Measurements from ENCODE around the gene KDM2B.

Gene KDM2B

GRCh38 chr12:121525411-121525810, 55.4 kb downstream of the KDM2B start:
- DNase-seq: no peak

GRCh38 chr12:121524196-121524916, 56.5 kb downstream of the KDM2B start:
- DNase-seq: peak; percentile 65

- no peak for DNase-seq
These were observed 57.1 kb downstream of the KDM2B start for GRCh38 chr12:121523741-121524140.

DNA sequence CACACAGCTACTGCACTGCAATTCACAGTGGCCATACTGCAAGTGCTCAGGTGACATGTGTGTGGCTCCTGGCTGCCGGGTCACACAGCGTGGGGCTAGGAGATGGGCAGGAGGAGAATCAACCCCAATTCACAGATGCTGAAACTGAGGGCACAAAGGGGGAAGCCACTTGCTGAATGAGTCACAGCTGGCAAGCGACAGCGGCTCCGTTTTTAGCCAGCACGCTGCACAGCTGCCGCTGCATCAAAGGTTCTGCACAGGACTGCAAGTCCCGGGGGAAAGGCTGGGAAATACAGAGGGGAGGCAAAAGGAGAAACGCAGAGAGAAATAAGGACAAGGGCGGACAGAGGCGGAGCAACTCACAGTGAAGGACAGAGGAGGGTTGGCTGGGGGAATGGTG, 57.9 kb downstream of the KDM2B start:
- DNase-seq: peak; percentile 65

- DNase-seq: no peak
These were observed 60.2 kb downstream of the KDM2B start for GRCh38 chr12:121520586-121521086.

- no peak for DNase-seq
These were observed 60.7 kb downstream of the KDM2B start for GRCh38 chr12:121520119-121520518.

DNA sequence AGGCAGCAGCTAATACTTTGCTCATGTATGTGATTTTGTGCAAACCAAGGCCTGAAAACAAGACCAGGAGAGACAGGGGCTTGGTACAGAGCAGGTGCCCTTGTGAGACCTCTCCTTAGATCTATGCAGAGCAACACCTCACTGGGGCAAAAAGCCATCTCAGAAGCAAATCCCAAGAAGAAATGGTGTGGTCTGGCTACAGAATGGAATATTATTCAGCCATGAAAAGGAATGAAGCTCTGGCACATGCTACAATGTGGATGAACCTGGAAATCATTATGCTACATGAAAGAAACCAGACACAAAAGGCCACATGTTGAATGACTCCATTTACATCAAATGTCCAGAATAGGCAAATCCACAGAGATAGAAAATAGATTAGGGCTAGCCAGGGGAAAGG, 61.6 kb downstream of the KDM2B start:
- DNase-seq: no peak

DNA sequence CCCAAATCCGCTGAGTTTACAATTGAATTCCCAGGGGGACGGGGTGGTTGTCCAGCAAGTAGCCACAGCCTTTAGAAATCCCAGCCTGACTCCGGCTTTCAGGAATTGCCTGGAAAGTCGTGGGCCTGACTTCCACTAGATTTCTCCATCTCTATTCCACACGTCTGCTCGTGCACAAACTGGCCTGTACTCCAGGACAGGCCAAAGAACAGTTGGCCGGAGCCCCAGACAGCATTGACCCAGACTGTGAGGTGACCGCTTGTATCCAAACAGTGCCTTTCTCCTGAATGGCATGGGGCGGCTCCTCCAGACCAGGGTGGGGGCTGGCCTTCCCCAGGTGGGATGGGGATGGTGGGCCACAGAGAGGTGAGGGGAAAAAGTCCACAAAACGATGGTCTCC, 62.2 kb downstream of the KDM2B start:
- DNase-seq: no peak

- DNase-seq: no peak
These were observed 64.3 kb downstream of the KDM2B start for GRCh38 chr12:121516437-121517011.

- no peak for DNase-seq
These were observed 65.2 kb downstream of the KDM2B start for GRCh38 chr12:121515615-121516014.

- no peak for DNase-seq
These were observed 66.6 kb downstream of the KDM2B start for GRCh38 chr12:121514184-121514742.

GRCh38 chr12:121513464-121514183, 67.2 kb downstream of the KDM2B start:
- no peak for DNase-seq

DNA sequence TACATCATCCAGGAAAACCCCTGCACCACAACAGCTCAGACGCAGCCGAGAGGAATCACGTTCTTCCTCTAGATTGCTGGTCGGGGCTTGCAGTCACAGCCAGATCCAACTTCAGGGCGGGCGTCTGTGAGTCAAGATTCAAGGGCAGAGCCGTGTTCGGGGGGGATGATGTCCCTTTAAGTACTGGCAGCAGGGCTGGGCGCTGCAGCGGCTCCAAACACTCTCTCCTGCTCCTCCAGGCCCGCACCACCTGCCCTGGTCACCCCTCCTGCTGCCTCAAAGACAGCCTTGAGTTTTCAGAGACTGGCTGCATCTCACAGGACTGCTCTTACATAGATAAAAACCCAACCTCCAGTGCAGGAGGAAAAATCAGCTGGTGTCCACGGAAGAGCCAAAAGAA, 68.3 kb downstream of the KDM2B start:
- DNase-seq: no peak

DNA sequence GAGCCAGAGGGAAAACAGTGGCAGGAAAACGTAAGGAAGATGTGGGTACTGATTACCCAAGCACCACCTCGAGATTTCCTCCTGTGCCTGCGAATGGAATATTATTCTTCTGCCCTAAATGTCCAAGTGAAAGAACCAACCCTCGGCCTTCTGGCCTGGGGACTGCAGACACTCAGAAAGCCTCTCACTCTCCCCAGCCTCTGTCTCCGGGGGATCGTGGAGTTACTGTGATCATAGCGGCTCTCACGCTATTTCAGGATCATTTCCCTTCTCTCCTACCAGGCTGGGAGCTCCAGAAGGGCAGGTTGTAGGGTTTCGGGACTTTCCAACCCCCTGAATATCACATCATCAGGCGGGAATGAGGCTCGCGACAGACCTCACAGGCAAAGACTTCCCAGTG, 68.9 kb downstream of the KDM2B start:
- no peak for DNase-seq

GRCh38 chr12:121509339-121509738, 71.5 kb downstream of the KDM2B start:
- DNase-seq: no peak

DNA sequence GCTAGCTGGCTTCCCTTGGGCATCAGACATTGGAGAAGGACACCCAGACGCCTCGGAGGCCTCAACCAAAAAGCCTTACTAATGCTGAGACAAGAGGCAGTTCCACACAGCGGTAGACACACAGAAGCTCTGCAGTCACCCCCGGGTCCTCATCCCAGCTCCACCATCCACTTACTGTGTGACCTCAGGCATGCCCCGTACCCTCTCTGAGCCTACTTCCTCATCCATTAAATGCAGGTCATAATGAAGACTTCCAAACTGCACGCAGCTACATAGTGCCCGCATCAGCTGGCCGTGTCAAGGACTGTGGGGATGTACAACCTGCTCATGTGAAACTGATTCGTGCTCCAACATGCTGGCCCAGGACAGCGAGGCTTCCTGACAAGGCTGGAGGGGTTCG, 72.3 kb downstream of the KDM2B start:
- DNase-seq: peak; percentile 21

DNA sequence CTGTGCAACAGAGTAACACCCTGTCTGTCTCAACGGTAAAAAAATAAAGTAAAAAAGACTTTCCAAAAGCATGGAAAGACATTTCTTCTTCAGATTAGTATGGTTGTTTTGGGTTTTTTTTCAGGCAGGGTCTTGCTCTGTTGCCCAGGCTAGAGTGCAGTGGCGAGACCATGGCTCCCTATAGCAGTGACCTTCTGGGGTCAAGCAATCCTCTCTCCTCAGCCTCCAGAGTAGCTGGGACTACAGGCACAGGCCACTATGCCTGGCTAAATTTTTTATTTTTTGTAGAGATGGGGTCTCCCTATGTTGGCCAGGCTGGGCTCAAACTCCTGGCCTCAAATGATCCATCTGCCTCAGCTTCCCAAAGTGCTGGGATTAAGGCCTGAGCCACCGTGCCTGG, 72.8 kb downstream of the KDM2B start:
- no peak for DNase-seq

- DNase-seq: no peak
These were observed 73.6 kb downstream of the KDM2B start for GRCh38 chr12:121507245-121507644.

GRCh38 chr12:121505513-121505912, 75.3 kb downstream of the KDM2B start:
- no peak for DNase-seq

DNA sequence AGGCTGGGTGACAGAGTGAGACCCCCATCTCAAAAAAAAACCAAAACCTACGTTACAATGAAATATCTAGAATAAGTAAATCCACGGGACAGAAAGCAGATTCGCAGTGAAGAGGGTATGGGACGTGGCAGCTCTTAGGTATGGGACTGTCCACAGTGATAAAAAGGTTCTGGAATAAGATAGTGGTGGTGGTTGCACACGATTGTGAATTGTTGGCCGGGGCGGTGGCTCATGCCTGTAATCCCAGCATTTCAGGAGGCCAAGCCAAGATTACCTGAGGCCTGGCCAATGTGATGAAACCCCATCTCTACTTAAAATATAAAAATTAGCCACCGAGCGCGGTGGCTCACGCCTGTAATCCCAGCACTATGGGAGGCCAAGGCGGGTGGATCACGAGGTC, 76.3 kb downstream of the KDM2B start:
- DNase-seq: no peak

DNA sequence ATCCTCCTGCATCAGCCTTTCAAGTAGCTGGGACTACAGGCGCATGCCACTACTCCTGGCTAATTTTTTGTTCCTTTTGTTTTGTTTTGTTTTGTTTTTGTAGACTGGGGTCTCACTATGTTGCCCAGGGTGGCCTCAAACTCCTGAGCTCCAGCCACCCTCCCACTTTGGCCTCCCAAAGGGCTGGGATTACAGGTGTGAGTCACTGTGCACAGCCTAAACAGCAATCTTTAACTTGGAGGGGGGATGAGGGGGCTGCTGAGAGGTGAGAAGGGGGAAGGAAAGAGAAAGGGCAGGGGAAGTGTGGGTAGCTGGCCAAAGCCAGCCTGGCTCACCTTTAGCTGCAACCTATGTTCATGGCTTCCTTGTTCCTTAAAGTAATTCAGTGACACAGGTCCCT, 77.4 kb downstream of the KDM2B start:
- DNase-seq: no peak

GRCh38 chr12:121501946-121502345, 78.9 kb downstream of the KDM2B start:
- DNase-seq: no peak

DNA sequence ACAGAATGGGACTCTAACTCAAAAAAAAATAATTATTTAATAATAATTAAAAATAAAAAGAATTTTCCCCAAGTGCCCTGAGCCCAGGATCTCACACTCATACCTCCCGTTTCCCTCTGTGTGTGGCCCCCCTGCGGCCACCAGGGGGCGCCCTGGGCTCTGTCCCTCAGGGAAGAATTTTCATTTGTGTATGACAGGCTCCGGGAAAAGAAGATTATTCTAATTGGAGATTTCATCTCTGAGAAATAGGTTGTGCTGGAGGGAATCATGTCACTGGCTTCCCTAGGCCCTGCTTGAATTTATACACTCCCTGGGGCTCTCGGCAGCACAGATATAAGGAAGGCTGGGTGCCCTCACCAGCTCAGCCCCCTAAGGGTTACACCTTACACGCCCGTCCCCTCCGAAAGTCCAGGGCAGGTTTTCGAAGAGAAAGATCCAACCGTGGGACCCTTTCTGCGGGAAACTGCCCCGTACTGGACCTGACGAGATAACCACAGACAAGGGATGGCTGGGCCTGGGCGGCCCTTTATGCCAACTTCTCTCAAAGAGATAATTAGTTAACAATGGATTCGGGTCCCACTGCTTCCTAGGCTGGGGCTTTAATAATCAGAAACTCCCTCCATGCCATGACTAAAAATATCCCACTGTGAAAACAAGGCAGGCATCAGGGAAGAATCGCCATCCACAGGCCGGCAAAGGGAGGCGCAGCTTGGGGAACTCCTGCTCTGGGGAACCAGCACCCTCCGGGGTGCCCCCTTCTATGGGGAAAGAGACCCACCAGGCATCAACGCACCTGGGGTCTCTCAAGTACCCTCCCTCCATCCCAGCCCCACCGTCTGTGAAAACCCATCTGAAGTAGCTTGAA, 80.7 kb downstream of the KDM2B start:
- DNase-seq: peak; percentile 63
